Peyer's patch (tissue), 4 donors: Measurements from ENCODE around the gene P2RX5. TPM values are rescaled to one million over a fixed set of nuclear protein-coding genes. Genes with fewer than 3 reads are reported as not detected.
A peak's percentile ranks its signal among the peaks of the same experiment; 100 is the strongest.

Experiments used
- DNase-seq, 3 donors: peaks; one replicate each; pipeline ENCODE4 v3.0.0-alpha.2; 2017 to 2019
- H3K27ac ChIP-seq, 4 donors: fragments of 200-600 bp; sonication (generic); one replicate each; pipeline ENCODE4 v1.5.1; 2016 to 2019
- H3K27me3 ChIP-seq, 2 donors: fragments of 200-600 bp; sonication (generic); one replicate each; pipeline ENCODE4 v1.5.1; 2019
- H3K36me3 ChIP-seq, 3 donors: fragments of 200-600 bp; sonication (generic); one replicate each; pipeline ENCODE4 v1.5.1; 2016 to 2019
- H3K4me1 ChIP-seq, 4 donors: fragments of 200-600 bp; sonication (generic); one replicate each; pipeline ENCODE4 v1.5.1; 2016 to 2019
- H3K4me3 ChIP-seq, 4 donors: fragments of 200-600 bp; sonication (generic); 1 replicate in 3 of 4; 2 replicates in 1 of 4; pipeline ENCODE4 v1.5.1; 2016 to 2019; ENCODE audit warnings: mild to moderate bottlenecking in 1 of 4
- H3K9me3 ChIP-seq, 4 donors: fragments of 200-600 bp; sonication (generic); one replicate each; pipeline ENCODE4 v1.5.1; 2016 to 2019; ENCODE audit warnings: mild to moderate bottlenecking in 1 of 4
- POLR2A ChIP-seq, 2 donors: fragments of 450-650 bp; IDR thresholded peaks; one replicate each; pipeline ENCODE4 v1.5.1; 2017; ENCODE audit warnings: antibody characterized with exemption in 2 of 2, mild to moderate bottlenecking in 2 of 2, moderate library complexity in 2 of 2
- total RNA-seq, 4 donors: library from RNA; depleted of rRNA; stranded (reverse); fragments of >200 nt; gene quantifications; one replicate each; pipeline ENCODE4 v1.1.0, GENCODE V29; 2016
- TF ChIP-seq, protein P1 (sequence below), 6 experiments: fragments of 450-650 bp in 4 of 6; fragments of 200-600 bp in 2 of 6; sonication (generic) in 1 of 6; IDR thresholded peaks; one replicate each; pipeline ENCODE4 v1.5.1; 2017 to 2019; ENCODE audit warnings: antibody characterized with exemption in 6 of 6, mild to moderate bottlenecking in 3 of 6, moderate library complexity in 1 of 6

P2RX5 gene
- total RNA-seq, 4 donors from 2014 or later: 1.2 to 103 (median 5.7) TPM

DNA sequence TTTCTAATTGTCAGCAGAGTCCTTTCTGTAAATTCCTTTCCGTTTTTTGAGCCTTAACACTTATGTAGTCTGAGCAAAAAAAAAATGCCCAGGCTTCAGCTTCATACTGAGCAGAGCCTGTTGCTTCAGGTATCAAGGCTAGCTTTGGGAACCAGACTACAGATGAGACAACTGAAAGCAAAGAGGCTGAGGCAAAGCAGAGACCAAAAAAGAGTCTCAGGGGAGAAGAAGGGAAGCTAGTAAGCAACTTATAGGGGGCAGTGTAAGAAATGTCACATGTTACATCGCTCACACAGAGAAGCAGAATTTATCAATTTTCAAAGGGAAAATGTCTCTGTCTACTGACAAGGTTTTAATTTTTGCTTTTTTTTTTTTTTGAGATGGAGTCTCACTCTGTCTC, 31.1 kb upstream of the P2RX5 start:
- H3K27ac ChIP-seq: no peak overlapping the region
- no peaks in the 10 kb centered on the region for H3K36me3 ChIP-seq
- no peak overlapping the region for H3K4me3 ChIP-seq
- H3K9me3 ChIP-seq: no peaks in the 10 kb centered on the region
- peaks cover 0 to 18% (median 9%) of the 10 kb centered on the region in 4 donors for H3K4me1 ChIP-seq
- no peak for TF ChIP-seq POLR2A (IDR thresholded peaks at IDR 0.05)
- TF ChIP-seq, protein P1, sequence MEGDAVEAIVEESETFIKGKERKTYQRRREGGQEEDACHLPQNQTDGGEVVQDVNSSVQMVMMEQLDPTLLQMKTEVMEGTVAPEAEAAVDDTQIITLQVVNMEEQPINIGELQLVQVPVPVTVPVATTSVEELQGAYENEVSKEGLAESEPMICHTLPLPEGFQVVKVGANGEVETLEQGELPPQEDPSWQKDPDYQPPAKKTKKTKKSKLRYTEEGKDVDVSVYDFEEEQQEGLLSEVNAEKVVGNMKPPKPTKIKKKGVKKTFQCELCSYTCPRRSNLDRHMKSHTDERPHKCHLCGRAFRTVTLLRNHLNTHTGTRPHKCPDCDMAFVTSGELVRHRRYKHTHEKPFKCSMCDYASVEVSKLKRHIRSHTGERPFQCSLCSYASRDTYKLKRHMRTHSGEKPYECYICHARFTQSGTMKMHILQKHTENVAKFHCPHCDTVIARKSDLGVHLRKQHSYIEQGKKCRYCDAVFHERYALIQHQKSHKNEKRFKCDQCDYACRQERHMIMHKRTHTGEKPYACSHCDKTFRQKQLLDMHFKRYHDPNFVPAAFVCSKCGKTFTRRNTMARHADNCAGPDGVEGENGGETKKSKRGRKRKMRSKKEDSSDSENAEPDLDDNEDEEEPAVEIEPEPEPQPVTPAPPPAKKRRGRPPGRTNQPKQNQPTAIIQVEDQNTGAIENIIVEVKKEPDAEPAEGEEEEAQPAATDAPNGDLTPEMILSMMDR (IDR thresholded peaks at IDR 0.05): no peak
- DNase-seq: no peak
- H3K27me3 ChIP-seq: no peaks in the 10 kb centered on the region

DNA sequence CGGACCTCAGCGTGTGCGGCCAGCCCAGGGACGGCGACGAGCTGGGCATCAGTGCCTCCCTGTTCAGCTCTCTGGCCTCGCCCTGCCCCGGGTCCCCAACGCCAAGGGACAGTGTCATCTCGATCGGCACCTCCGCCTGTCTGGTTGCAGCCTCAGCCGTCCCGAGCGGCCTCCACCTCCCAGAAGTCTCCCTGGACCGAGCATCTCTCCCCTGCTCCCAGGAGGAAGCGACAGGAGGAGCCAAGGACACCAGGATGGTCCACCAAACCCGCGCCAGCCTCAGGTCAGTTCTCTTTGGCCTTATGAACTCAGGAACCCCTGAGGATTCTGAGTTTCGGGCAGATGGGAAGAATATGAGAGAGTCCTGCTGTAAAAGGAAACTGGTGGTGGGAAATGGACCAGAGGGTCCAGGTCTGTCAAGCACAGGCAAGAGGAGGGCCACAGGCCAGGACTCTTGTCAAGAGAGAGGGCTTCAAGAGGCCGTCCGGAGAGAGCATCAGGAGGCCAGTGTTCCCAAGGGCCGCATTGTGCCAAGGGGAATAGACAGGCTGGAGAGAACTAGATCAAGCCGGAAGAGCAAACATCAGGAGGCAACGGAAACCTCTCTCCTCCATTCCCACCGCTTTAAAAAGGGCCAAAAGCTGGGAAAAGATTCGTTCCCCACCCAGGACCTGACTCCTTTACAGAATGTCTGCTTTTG, 28.6 kb upstream of the P2RX5 start:
- H3K36me3 ChIP-seq: no peaks in the 10 kb centered on the region
- H3K9me3 ChIP-seq: no peaks in the 10 kb centered on the region
- DNase-seq: no peak
- H3K4me1 ChIP-seq: peaks cover 0 to 34% (median 17%) of the 10 kb centered on the region in 4 donors
- no peaks in the 10 kb centered on the region for H3K27me3 ChIP-seq
- TF ChIP-seq, protein P1 (IDR thresholded peaks at IDR 0.05): no peak
- H3K27ac ChIP-seq: peak overlapping the region in 1 of 4 donors; percentile 93
- H3K4me3 ChIP-seq: peak overlapping the region; percentile 83 to 99 (median 84)

DNA sequence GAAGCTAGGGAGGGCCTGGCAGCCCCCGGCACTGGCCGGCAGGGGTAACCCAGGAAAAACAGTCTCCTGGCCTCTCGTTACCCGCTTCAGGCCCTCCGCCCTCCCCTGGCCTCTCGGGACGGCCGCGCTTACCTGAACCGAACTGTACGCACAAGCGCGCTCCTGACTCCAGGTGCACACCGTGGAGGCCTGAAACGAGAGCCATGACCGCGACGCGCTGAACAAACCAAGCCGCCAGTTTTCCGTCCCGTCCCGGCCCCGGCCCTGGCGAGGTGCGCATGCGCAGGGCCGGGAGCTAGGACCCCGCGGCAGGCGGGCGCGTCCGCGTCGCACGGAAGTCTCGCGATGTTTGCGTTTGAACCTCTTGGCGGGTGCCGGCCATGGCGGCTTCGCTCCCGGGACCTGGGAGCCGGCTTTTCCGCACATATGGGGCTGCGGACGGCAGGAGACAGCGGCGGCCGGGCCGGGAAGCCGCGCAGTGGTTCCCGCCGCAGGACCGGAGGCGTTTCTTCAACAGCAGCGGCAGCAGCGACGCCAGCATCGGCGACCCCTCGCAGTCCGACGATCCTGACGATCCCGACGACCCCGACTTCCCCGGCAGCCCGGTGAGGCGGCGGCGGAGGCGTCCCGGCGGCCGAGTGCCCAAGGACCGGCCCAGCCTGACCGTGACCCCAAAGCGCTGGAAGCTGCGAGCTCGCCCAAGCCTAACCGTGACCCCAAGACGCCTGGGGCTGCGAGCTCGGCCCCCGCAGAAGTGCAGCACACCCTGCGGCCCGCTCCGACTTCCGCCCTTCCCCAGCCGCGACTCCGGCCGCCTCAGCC, 27.8 kb upstream of the P2RX5 start, which contains the start of gene HASPIN:
TSS of gene HASPIN (plus strand) at position 348 of the 822 bp plus-strand sequence. CDS start at position 381, 33 bp downstream.
- Histone ChIP-seq H3K9me3 (no peaks in the 10 kb centered on the region), H3K36me3 (peaks cover 0 to 2% (median 0%) of the 10 kb centered on the region in 3 donors), H3K27ac (peak within 1 kb of the TSS; percentile 83 to 93 (median 88)), H3K4me1 (peaks cover 0 to 34% (median 17%) of the 10 kb centered on the region in 4 donors), H3K4me3 (peak within 1 kb of the TSS; percentile 83 to 99 (median 84)), H3K27me3 (no peaks in the 10 kb centered on the region)
- peak; percentile 79 to 95 (median 95) for DNase-seq
- TF ChIP-seq POLR2A (IDR thresholded peaks at IDR 0.05): peak; percentile 34 to 66
- TF ChIP-seq, protein P1 (IDR thresholded peaks at IDR 0.05): peak in 5 of 6 experiments; percentile 2 to 52 (median 36)

DNA sequence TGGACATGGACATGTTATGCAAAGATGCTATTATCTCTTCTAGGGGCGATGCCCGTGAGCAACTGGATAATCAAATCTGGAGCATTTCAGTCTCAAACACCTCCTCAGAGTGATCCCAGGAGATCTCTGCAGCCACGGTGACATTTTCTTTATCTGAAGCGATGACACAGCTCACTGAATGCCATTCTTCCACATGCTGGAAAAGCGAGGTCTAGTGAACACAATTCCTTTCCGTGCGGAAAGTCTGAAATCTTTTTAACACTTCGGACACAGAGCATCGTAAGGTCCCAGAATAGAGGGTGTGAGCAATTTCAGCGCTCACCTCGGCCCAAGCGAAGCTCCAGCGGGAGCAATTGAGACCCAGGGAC, 27.2 kb upstream of the P2RX5 start:
- H3K36me3 ChIP-seq: peaks cover 0 to 8% (median 0%) of the 10 kb centered on the region in 3 donors

DNA sequence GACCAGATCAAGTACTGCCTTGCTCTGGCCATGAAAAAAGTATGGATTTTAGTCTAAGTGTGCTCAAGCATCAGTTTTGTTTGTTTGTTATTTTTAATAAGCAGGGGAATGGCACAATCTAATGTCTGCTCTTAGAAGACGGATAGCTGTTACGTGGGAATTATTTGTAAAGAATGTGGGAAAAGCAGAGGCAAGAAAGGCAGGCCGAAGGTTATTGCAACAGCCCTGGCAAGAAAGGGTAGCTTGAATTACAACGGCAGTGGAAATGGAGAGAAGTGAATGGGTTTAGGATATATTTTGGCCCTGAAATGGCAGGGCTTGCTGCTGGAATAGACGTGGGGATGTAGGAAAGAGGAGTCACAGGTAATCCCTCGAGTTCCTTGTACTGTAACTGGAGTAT, 26.8 kb upstream of the P2RX5 start:
- TF ChIP-seq POLR2A (IDR thresholded peaks at IDR 0.05): no peak
- TF ChIP-seq, protein P1 (IDR thresholded peaks at IDR 0.05): no peak
- Histone ChIP-seq H3K36me3 (peaks cover 0 to 13% (median 0%) of the 10 kb centered on the region in 3 donors), H3K4me1 (peaks cover 0 to 34% (median 17%) of the 10 kb centered on the region in 4 donors), H3K27me3 (no peaks in the 10 kb centered on the region), H3K27ac (peak overlapping the region; percentile 83 to 93 (median 88)), H3K9me3 (no peaks in the 10 kb centered on the region), H3K4me3 (peak overlapping the region; percentile 83 to 99 (median 84))
- no peak for DNase-seq

More for the DNA sequence above, 27.2 kb upstream of the P2RX5 start:
- no peak for DNase-seq
- TF ChIP-seq, protein P1 (IDR thresholded peaks at IDR 0.05): peak in 1 of 6 experiments; percentile 12
- TF ChIP-seq POLR2A (IDR thresholded peaks at IDR 0.05): no peak
- Histone ChIP-seq H3K9me3 (no peaks in the 10 kb centered on the region), H3K27ac (peak overlapping the region; percentile 83 to 93 (median 88)), H3K4me1 (peaks cover 0 to 34% (median 17%) of the 10 kb centered on the region in 4 donors), H3K27me3 (no peaks in the 10 kb centered on the region), H3K4me3 (peak overlapping the region; percentile 83 to 99 (median 84))
